RWPE2 (cell line): ENCODE results near the gene RSAD2.

ENCODE experiments used
- ATAC-seq: fragments of 200-7000 bp; cut with Tn5 transposase; 3 replicates; pipeline ENCODE4 v1.9.1; 2021; ENCODE audit warnings: low read depth
- DNase-seq: peaks from one replicate; pipeline ENCODE4 v3.0.0-alpha.2; 2020; ENCODE audit warnings: low spot score
- H3K27ac ChIP-seq: fragments of 450-650 bp; 2 replicates; pipeline ENCODE4 v1.5.1; 2017; ENCODE audit warnings: mild to moderate bottlenecking; ENCODE audit not compliant: poor library complexity, severe bottlenecking
- H3K27me3 ChIP-seq: fragments of 250-450 bp; sonication (Bioruptor Pico); 2 replicates; pipeline ENCODE4 v1.5.1; 2021; ENCODE audit warnings: mild to moderate bottlenecking, moderate library complexity; ENCODE audit not compliant: insufficient read depth, poor library complexity, severe bottlenecking
- H3K36me3 ChIP-seq: fragments of 250-450 bp; sonication (Bioruptor Pico); 2 replicates; pipeline ENCODE4 v1.5.1; 2020; ENCODE audit warnings: low read depth, mild to moderate bottlenecking, moderate library complexity
- H3K4me1 ChIP-seq: fragments of 250-450 bp; sonication (Bioruptor Pico); 2 replicates; pipeline ENCODE4 v1.5.1; 2021; ENCODE audit warnings: mild to moderate bottlenecking, moderate library complexity; ENCODE audit not compliant: insufficient read depth, poor library complexity, severe bottlenecking
- H3K4me3 ChIP-seq: fragments of 250-450 bp; sonication (Bioruptor Pico); 2 replicates; pipeline ENCODE4 v1.5.1; 2021; ENCODE audit warnings: mild to moderate bottlenecking, moderate library complexity; ENCODE audit not compliant: severe bottlenecking
- H3K9me3 ChIP-seq: fragments of 250-450 bp; sonication (Bioruptor Pico); 2 replicates; pipeline ENCODE4 v1.5.1; 2021; ENCODE audit warnings: mild to moderate bottlenecking, moderate library complexity; ENCODE audit not compliant: severe bottlenecking
- TF ChIP-seq, protein P1 (sequence below): fragments of 450-650 bp; IDR thresholded peaks from one replicate; pipeline ENCODE4 v1.5.1; 2017; ENCODE audit warnings: mild to moderate bottlenecking, moderate library complexity; ENCODE audit not compliant: poor library complexity, severe bottlenecking

The RSAD2 gene

DNA sequence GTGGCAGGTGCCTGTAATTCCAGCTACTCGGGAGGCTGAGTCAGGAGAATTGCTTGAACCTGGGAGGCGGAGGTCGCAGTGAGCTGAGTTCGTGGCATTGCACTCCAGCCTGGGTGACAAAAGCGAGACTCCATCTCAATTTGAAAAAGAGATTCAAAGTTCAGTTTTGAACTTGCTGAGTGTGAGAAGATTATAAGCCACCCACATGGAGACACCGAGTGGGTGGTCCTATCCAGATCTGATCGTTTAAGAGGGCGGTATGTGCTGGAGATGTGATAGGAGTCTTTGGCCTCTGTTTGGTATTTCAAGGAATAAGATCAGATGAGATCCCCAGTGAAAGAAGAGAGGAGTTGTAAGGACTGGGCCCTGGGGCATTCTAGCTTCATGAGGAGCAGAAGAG is 65.3 kb downstream of the RSAD2 start:
- H3K4me3 ChIP-seq: no peak overlapping the region
- peaks cover 12% of the 10 kb centered on the region for H3K4me1 ChIP-seq
- H3K9me3 ChIP-seq: no peaks in the 10 kb centered on the region
- no peaks in the 10 kb centered on the region for H3K27me3 ChIP-seq
- no peaks in the 10 kb centered on the region for H3K36me3 ChIP-seq
- ATAC-seq: no peak
- TF ChIP-seq, protein P1, sequence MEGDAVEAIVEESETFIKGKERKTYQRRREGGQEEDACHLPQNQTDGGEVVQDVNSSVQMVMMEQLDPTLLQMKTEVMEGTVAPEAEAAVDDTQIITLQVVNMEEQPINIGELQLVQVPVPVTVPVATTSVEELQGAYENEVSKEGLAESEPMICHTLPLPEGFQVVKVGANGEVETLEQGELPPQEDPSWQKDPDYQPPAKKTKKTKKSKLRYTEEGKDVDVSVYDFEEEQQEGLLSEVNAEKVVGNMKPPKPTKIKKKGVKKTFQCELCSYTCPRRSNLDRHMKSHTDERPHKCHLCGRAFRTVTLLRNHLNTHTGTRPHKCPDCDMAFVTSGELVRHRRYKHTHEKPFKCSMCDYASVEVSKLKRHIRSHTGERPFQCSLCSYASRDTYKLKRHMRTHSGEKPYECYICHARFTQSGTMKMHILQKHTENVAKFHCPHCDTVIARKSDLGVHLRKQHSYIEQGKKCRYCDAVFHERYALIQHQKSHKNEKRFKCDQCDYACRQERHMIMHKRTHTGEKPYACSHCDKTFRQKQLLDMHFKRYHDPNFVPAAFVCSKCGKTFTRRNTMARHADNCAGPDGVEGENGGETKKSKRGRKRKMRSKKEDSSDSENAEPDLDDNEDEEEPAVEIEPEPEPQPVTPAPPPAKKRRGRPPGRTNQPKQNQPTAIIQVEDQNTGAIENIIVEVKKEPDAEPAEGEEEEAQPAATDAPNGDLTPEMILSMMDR: no peak
- no peak for DNase-seq
- H3K27ac ChIP-seq: no peak overlapping the region

DNA sequence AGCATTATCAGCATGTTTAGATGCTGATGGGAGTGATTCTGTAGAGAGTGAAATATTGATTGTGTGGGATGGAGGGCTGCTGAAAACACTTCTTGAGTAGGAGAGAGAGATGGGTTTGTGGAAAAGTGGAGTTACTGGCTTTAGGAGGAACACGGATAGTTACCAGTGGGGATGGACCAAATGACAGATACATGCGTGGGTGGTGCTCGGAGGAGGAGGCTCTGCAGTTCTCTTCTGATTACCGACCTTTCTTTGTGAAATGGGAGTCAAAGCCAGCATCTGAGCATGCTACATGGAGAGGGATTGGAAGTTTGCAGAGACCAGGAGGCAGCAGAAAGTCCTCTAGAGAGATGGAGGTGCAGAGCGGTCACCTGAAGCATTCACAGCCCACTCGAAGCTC is 65.9 kb downstream of the RSAD2 start:
- Histone ChIP-seq H3K36me3 (no peaks in the 10 kb centered on the region), H3K27ac (no peak overlapping the region), H3K27me3 (no peaks in the 10 kb centered on the region), H3K4me1 (peaks cover 12% of the 10 kb centered on the region), H3K4me3 (no peak overlapping the region), H3K9me3 (no peaks in the 10 kb centered on the region)
- ATAC-seq (no peak), DNase-seq (no peak)
- TF ChIP-seq, protein P1: no peak

DNA sequence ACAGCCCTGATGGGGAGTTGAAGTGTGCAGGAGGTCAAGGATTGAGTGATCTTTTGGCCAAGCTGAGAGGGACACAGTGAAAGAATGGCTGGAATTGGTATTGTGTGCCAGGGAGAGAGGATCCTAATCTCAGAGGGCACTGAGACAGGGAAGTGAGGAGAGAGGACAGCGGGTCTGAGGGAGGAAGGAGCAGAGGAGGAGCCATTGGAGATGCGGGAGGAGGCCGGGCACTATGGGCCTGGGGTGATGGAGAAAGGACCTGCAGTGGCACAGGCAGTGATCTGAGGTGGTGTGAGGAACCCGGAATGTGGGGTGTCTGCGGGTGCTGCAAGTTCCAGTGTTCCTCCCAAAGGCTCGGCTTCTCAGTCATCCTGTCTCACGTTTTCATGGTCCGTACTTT is 66.4 kb downstream of the RSAD2 start:
- H3K27ac ChIP-seq: no peak overlapping the region
- no peaks in the 10 kb centered on the region for H3K27me3 ChIP-seq
- no peaks in the 10 kb centered on the region for H3K9me3 ChIP-seq
- H3K4me1 ChIP-seq: peaks cover 12% of the 10 kb centered on the region
- ATAC-seq: no peak
- H3K36me3 ChIP-seq: no peaks in the 10 kb centered on the region
- no peak for DNase-seq
- H3K4me3 ChIP-seq: no peak overlapping the region
- TF ChIP-seq, protein P1: no peak

DNA sequence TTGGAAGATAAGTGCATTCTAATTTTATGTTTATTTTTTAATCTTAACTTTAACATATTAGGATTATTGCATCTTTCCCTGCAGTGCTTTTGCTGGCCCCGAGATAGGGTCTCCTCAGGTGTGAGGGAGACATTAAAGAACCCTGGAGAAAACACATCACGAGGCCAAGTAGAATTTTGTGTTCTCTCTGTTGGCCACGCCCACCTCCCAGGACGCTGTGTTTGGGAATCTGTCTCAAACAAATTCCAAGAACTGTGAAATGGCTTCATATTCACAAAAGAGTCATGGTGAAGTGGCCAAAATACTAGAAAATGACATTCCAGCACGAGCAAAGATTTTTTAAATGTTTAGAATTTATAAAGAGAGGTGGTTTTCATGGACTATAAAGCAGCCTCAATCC is 67.0 kb downstream of the RSAD2 start:
- no peak for ATAC-seq
- H3K27ac ChIP-seq: no peak overlapping the region
- H3K9me3 ChIP-seq: no peaks in the 10 kb centered on the region
- no peak overlapping the region for H3K4me3 ChIP-seq
- peaks cover 12% of the 10 kb centered on the region for H3K4me1 ChIP-seq
- DNase-seq: no peak
- H3K36me3 ChIP-seq: no peaks in the 10 kb centered on the region
- TF ChIP-seq, protein P1: no peak
- no peaks in the 10 kb centered on the region for H3K27me3 ChIP-seq

DNA sequence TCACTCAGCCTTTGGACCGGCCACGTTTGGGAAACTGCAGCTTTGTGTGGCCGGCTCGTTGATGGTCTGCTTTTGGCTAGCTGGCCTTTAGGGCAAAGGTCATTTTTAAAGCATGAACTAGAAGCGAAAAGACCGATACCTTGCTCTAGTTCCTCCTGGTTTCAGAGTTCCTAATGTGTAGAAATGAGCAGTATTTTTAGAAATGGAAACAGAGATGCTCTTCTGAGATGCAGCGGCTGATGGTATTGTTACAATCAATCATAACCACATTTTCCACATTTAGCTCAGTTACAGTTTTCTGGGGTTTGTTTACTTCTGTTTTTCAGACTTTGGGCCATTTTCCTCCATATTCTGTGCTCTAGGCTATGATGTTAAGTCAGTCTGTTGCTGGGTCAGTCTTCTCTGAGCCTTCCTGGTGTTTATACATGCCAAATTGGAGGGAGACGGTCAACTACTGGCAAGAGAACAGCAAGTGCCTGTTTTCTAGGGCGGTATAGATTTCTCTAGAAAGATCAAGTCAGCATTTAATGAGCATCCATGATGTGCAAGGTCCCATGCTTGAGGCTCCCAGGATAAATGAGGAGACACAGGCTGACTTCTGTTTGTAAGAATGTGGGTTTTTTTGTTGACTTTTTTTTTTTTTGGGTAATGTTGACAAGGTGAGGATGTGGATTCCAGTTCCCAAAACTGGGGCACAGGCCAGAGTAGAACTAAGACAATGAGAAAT is 67.7 kb downstream of the RSAD2 start:
- Histone ChIP-seq H3K4me3 (no peak overlapping the region), H3K36me3 (no peaks in the 10 kb centered on the region), H3K27me3 (no peaks in the 10 kb centered on the region), H3K4me1 (peaks cover 12% of the 10 kb centered on the region), H3K27ac (no peak overlapping the region), H3K9me3 (no peaks in the 10 kb centered on the region)
- TF ChIP-seq, protein P1: no peak
- DNase-seq (no peak), ATAC-seq (no peak)
